Measurements from ENCODE around the gene CRIM1.

CRIM1 gene

GRCh38 chr2:36455788-36456187 is 100.2 kb downstream of the CRIM1 start:
- no peak for DNase-seq (ENCODE audit: low read depth in 2 of 2)

DNA sequence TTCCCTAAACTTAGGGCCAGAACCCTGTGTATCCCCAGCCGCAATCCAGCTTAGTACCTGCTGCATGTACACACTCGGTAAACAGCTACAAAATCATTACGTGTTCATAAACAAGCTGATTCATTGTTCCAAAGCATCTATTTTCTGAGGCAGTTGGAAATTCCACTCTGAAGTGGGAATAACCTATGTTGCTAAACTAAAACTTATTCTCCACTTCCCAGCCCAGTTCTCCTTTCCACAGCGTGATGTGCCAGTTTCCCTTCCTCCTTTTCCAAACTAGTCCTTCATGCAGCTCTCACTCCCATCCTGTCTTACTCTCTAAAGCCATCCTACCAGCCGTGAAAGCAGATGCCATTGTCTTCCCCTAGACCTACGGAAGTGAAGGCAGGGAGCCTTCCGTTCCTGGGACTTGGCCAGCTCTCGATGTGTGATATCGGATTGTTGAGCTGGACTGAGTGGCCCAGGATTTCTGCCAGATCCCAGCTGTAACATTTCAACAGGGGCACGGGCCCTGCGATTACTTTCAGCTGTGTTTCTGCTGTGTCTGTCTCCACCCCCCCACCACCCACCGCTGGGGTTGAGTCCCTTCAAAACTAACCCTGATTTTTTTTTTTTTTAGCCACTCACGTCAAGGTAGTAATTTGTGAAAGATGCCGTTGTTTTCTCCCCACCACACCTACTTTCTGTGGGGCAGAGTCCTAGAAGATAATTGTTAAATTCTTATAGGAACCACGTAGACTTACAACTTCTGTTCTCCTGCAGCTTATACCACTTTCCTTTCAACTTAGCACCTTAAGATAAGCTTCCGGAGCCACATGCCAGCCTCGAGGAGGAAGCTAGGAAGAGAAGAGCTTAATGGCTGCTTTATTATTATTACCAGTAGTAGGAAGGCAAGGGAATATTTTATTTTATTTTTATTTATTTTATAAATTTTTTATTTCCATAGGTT is 100.9 kb downstream of the CRIM1 start:
- DNase-seq (ENCODE audit: low read depth in 2 of 2) = no peak

GRCh38 chr2:36458106-36458505 is 102.5 kb downstream of the CRIM1 start:
- DNase-seq (ENCODE audit: low read depth in 2 of 2) = no peak

GRCh38 chr2:36459725-36460137 is 104.2 kb downstream of the CRIM1 start:
- DNase-seq (ENCODE audit: low read depth in 2 of 2) = no peak

DNA sequence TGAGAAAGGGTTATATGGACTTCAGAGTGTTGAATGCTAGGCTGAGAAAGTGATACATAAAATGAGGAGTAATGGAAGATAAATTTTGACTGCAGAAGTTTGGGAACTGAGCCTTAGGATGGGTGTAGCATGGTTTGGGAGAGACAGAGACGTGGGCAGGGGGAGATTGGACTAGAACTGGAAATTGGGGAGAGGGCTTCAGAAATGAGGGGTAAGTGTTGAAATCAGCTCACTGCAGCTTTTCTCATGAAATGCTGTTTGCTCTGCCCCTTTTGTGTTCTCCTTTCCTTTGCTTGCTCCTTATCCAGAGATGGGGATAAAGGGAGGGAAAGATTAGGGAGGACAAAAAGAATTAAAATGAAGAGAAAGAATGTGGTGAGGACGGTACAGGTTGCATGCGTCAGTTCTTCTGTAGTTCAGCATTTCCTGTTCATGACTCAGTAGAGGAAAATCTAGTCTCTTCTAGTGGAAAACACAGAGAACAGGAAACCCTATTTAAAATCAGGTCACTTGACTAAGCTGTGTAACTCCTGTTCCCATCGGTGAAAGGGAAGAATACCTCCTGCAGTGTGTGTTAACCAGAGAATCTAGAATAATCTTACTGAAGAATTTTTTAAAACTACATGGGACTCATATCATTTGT is 105.6 kb downstream of the CRIM1 start:
- DNase-seq (ENCODE audit: low read depth in 2 of 2) = no peak

DNA sequence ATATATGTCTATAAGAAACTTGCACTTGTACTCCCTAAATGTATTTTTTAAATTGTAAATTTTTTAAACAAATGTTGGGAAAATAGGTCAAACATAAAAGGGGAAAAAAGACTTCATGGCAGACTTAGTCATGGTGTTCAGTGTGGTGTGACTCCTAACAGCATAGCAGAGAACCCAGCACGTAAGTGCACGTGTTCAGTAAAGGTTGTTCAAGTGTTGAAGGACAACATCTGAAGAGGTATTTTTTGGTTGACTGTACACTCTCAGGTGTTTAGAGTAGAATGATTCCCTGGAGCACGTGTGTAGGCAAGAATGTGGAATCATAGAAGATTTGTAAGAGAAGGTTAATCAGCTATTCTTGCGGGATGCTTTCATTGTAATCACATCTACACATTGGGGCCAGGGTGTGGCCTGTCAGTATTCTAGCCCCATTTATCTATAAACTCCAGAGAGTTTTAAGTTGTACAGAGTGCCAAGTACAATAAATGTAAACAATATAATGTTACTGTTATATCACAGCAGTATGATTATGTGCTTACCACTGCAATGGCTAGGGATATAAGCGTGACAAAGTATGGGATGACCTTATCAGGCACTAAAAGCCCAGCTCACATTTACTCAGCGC is 106.8 kb downstream of the CRIM1 start:
- no peak for DNase-seq (ENCODE audit: low read depth in 2 of 2)

- DNase-seq (ENCODE audit: low read depth in 2 of 2) = no peak
Measured at GRCh38 chr2:36463365-36463764, 107.8 kb downstream of the CRIM1 start.

DNA sequence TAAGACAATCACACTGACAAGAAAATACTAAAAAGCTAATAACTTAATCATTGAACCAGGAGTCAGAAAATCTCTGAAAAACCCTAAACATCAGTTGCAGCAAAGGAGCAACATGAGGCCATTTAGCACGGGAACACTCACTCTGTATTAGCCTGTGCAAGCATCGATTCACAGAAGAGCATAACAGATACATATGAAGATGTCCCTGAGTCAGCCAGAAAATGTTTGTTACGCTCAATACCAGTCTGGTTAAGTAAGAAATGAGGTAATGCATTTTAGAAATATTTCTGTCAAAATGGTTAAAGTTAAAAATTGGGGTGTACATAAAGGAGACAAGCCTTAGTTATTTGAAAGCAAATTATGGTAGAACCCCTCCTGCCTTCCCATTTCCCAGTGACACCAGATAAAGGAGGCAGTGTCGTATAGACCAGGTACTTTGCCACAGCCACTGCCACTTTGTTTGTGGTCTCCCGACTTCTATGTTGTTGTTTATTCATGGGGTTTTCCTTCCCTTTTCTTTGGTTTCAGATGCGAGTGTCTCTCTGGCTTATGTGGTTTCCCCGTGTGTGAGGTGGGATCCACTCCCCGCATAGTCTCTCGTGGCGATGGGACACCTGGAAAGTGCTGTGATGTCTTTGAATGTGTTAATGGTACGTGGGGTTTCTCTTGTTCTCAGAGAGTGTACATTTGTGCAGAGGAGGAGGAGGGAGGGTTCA is 108.6 kb downstream of the CRIM1 start:
- DNase-seq (ENCODE audit: low read depth in 2 of 2) = no peak

DNA sequence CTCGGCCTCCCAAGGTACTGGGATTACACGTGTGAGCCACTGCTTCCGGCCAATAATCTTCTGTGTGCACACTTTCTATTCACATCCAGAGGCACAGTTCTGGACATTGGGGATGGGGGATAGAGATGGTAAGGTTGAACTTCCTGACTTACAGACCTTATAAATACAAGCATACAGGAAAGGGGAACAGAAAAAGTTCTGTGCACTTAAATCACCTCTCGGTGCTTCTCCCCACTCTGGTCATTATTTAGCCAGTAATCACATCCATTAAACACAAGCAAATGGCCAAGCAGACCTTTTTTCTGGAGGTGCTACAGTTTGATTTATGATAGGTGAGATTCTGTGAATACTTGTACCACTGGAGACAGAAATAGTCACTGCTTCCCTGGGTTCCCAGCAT is 110.6 kb downstream of the CRIM1 start:
- DNase-seq (ENCODE audit: low read depth in 2 of 2) = no peak

GRCh38 chr2:36468463-36469105 is 113.0 kb downstream of the CRIM1 start:
- DNase-seq (ENCODE audit: low read depth in 2 of 2) = no peak

- no peak for DNase-seq (ENCODE audit: low read depth in 2 of 2)
Measured at GRCh38 chr2:36469106-36469477, 113.5 kb downstream of the CRIM1 start.

DNA sequence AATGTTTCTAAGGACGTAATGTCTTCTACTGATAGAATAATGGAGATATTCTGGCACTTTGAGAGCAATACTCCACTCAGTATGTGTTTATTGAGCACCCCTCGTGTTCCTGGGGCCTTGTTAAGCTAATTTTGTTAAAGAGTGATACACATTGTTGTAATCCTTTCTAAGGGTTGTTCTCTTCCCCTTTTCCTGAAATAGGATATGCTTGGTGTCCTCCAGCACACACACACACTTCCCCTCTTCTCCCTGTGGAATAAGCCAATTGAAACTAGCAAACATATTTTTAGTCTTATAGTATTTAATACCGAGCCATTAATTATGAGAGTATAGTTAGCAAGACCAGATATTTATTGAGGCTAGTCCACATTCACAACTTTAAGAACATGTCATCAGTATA is 114.1 kb downstream of the CRIM1 start:
- no peak for DNase-seq (ENCODE audit: low read depth in 2 of 2)

DNA sequence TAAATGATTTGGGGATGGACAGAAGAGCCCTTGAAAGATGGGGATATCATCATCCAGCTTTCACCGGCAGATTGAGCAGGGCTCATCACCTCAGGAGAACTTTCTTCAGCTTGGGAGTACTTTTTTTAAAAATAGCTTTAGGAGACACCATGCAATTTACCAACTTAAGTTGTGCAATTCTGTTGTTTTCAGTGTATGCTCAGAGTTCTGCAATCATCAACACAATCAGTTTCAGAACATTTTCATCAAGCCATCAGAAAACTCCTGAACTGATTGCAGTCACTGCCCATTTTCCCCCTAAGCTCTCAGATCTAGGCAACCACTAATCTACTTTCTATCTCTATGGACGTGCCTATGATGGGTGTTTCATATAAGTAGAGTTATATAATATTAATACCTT is 117.7 kb downstream of the CRIM1 start:
- DNase-seq (ENCODE audit: low read depth in 2 of 2) = no peak

DNA sequence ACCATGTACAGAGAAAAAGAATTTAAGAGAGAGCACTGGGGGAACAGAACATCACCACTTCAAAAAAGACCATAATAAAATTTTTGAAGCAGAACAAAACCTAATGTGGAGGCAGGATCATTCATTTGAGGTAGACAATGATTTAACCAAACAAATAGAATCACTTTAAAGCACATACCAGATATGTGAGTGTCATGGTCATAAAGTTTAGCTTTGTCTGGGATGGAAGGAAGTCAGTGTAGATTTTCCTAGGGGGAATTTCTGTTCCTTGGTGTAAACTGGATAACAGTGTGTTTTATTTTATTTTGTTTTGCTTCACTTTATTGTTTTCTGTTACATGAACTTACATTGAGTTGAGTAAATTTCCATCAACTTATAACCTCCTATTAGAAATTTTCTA is 120.8 kb downstream of the CRIM1 start:
- DNase-seq (ENCODE audit: low read depth in 2 of 2) = no peak

DNA sequence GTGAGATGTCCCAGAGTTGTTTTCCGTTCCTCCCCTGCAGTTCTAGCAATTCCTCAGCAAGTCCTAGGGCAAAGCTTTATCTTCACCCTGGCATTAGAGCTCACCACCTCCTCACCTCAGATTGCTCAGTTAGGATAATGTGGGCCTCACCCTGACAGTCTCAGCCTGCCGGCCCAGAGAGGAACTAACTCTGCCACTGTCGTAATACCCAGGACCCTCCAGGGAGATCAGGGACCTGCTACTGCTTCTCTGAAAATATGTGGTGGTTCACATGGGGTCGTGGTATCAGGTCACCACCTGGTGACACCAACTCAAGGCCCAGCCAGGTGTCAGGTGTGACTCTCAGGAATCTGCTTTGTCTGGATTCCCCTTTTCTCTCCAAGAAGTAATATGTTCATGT is 121.7 kb downstream of the CRIM1 start:
- DNase-seq (ENCODE audit: low read depth in 2 of 2) = no peak

DNA sequence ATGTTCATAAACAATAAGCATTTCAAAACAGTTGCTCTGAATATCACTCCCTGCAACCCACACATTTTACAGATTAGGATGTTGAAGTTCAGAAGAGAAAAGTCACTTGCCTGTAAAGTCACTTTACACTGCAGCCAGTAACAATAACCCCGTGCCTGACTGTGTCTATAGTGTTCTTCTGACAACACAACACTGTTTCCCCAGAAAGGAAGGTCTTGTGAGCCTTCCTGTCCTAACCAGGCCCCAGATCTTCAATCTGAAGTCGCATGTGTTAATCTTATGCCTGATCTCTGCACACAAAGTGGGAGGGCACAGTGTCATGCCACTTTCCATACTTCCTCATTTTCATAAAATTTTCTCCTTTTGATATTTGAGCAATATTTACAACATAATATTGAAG is 122.2 kb downstream of the CRIM1 start:
- no peak for DNase-seq (ENCODE audit: low read depth in 2 of 2)

DNA sequence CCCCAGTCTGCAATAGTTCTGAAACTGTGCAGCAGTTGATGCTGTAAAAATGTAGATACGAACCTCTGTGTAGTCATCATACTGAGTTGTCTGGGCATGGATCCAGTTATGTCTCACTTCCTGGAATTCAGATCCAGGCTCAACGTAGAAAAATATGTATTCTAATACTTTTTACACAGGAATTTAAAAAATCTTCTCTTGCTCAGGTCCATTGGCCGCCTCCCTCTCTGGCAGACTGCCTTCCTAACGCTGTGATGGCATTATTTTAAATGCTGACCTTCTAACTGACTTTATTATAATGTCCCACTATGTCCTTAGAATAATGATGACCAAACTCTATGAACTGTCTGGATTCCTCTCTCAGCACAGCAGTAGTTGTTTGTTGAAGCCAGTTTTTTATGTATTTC is 122.8 kb downstream of the CRIM1 start:
- DNase-seq (ENCODE audit: low read depth in 2 of 2) = no peak

- no peak for DNase-seq (ENCODE audit: low read depth in 2 of 2)
Measured at GRCh38 chr2:36478999-36479398, 123.4 kb downstream of the CRIM1 start.

- no peak for DNase-seq (ENCODE audit: low read depth in 2 of 2)
Measured at GRCh38 chr2:36479406-36479805, 123.8 kb downstream of the CRIM1 start.

DNA sequence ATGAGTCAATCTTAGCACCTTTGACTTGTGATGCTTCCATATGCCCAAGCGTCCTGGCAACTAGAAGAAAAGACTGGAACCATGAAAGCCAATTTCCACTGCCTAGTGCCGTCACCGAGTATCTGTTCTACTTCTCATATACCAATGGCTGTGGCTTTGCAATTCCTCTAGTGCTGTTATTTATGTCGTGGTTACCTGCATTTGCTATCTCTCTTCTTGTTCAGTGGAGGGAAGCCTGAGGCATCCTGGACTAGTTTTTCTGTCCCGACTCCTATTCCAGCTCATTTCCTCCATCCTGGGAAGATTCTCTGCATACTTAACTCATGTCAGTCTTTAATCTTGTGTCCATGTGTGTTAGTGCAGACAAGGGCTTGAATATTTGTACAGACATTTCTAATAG is 124.5 kb downstream of the CRIM1 start:
- no peak for DNase-seq (ENCODE audit: low read depth in 2 of 2)

GRCh38 chr2:36480636-36481035 is 125.1 kb downstream of the CRIM1 start:
- no peak for DNase-seq (ENCODE audit: low read depth in 2 of 2)

- DNase-seq (ENCODE audit: low read depth in 2 of 2) = no peak
Measured at GRCh38 chr2:36481709-36482108, 126.1 kb downstream of the CRIM1 start.
